Measurements from ENCODE around the gene KCTD1.

Gene KCTD1

DNA sequence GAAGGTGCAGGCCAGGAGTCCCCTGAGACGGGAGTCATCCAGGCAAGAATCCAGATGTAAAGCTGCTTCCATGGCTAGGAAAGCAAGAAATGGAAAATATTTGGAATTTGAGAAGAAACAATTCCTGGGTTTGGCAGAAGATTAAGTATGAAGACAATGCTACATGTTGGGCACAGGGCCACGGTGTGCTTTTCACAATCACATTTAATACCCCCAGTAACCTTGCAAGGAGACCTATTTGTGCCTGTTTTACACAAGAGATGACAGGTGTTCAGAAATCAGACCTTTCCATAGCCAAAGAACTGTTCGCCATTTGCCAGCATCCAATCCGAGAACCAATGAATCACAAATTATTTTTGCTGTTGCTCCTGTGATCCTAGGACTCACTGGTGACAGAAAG, 50.5 kb downstream of the KCTD1 start:
- no peaks in the 10 kb centered on the region for H3K27me3 ChIP-seq (replicated peaks; ENCODE audit: control insufficient read depth, insufficient read depth, low read length)
- TF ChIP-seq, protein P1, sequence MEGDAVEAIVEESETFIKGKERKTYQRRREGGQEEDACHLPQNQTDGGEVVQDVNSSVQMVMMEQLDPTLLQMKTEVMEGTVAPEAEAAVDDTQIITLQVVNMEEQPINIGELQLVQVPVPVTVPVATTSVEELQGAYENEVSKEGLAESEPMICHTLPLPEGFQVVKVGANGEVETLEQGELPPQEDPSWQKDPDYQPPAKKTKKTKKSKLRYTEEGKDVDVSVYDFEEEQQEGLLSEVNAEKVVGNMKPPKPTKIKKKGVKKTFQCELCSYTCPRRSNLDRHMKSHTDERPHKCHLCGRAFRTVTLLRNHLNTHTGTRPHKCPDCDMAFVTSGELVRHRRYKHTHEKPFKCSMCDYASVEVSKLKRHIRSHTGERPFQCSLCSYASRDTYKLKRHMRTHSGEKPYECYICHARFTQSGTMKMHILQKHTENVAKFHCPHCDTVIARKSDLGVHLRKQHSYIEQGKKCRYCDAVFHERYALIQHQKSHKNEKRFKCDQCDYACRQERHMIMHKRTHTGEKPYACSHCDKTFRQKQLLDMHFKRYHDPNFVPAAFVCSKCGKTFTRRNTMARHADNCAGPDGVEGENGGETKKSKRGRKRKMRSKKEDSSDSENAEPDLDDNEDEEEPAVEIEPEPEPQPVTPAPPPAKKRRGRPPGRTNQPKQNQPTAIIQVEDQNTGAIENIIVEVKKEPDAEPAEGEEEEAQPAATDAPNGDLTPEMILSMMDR (IDR thresholded peaks at IDR 0.05; ENCODE audit: insufficient read depth, low read length, poor library complexity, severe bottlenecking), result no peak
- H3K36me3 ChIP-seq (ENCODE audit: control insufficient read depth, insufficient read depth, low read length), result no peaks in the 10 kb centered on the region
- no peak overlapping the region for H3K4me3 ChIP-seq (replicated peaks; ENCODE audit: low read depth, low read length)
- DNase-seq (ENCODE audit: extremely low read depth, insufficient read length), result no peak

DNA sequence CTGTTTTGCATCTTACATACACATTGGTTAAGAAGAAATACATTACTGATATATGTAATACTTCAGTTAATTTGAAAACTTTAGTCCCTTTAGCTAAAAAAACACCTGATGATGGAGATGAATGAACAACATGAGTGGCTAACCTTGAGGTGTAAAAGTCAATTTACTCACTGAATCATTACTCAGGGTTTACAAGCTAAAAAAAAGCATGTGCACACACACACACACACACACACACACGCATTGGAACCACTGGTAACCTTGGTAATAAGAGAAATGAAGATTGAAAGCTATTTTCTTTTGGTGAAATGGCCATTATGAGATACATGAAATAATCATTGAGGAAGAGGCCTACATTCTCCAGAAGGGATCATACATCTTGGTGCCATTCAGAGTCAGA, 51.8 kb downstream of the KCTD1 start:
- DNase-seq (ENCODE audit: extremely low read depth, insufficient read length), result no peak
- Histone ChIP-seq H3K27me3 (replicated peaks; ENCODE audit: control insufficient read depth, insufficient read depth, low read length) (no peaks in the 10 kb centered on the region), H3K4me3 (replicated peaks; ENCODE audit: low read depth, low read length) (no peak overlapping the region), H3K36me3 (ENCODE audit: control insufficient read depth, insufficient read depth, low read length) (no peaks in the 10 kb centered on the region)
- TF ChIP-seq, protein P1 (IDR thresholded peaks at IDR 0.05; ENCODE audit: insufficient read depth, low read length, poor library complexity, severe bottlenecking), result no peak

DNA sequence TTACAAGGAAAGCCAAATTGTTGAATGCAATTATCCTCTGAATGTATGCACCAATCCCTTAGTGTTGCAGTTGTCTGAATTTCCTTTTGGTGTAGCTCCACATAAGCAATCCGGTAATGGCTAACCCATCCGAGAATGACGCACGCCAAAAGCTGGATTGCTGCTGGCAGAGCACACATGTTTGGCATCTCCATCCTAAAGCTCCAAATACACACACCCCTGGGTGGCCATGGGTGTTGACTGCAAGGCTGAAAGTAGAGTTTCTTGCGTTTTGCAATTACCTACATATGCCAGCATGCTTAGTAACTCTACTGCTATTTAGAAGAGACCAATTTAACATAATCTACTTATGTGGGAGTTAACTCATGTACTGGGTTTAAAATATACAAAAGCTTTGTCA, 53.1 kb downstream of the KCTD1 start:
- H3K4me3 ChIP-seq (replicated peaks; ENCODE audit: low read depth, low read length), result no peak overlapping the region
- no peak for DNase-seq (ENCODE audit: extremely low read depth, insufficient read length)
- TF ChIP-seq, protein P1 (IDR thresholded peaks at IDR 0.05; ENCODE audit: insufficient read depth, low read length, poor library complexity, severe bottlenecking), result no peak
- H3K36me3 ChIP-seq (ENCODE audit: control insufficient read depth, insufficient read depth, low read length), result no peaks in the 10 kb centered on the region
- no peaks in the 10 kb centered on the region for H3K27me3 ChIP-seq (replicated peaks; ENCODE audit: control insufficient read depth, insufficient read depth, low read length)

DNA sequence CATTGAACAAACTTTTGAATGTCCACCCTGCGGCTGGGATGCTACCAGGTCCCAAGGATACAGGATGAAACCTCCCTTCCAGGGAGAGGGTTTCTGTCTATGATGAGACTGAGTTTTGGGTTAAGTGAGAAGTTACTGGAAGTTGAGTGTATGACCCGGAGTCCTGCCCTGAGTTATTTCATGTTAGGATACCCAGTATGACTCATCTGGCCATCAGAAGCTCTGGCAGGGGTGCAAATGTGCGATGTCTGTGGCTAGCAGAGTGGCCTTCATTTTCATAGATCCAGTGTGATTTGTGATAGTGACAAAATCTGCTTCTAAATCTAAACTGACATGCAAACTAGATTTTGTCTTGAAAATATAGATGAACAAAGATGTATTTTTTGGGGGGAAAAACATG, 55.3 kb downstream of the KCTD1 start:
- DNase-seq (ENCODE audit: extremely low read depth, insufficient read length), result no peak
- no peaks in the 10 kb centered on the region for H3K36me3 ChIP-seq (ENCODE audit: control insufficient read depth, insufficient read depth, low read length)
- no peak overlapping the region for H3K4me3 ChIP-seq (replicated peaks; ENCODE audit: low read depth, low read length)
- H3K27me3 ChIP-seq (replicated peaks; ENCODE audit: control insufficient read depth, insufficient read depth, low read length), result no peaks in the 10 kb centered on the region
- TF ChIP-seq, protein P1 (IDR thresholded peaks at IDR 0.05; ENCODE audit: insufficient read depth, low read length, poor library complexity, severe bottlenecking), result no peak

DNA sequence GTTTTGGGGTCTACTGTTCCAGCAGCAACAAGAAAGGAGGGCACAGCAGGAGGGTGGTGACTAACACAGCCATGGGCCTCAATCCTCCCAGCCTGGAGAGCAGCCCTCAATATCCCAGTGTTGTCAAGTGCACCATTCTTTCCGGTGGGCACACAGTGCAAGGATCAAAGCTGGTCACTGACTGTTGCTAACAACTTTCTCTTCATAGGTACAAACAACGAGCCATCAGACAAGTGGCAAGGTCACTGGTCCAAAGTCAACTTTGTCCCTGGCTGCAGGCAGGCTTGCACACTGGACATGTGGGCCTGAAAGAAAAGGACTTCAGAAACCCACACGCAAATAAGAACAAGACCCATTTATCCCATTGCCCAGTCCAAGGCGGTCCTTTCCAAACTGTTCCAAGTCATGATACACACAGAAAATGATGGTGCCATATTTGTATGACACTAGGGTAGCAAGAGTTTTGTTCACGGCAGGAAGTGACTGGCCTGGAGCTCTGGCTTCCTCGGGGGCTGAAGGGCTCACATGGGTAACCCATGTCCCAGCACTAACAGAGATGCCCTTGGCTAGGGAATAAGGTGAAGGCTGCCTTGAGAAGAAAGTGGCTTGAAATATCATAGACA, 57.0 kb downstream of the KCTD1 start:
- H3K36me3 ChIP-seq (ENCODE audit: control insufficient read depth, insufficient read depth, low read length), result no peaks in the 10 kb centered on the region

More for the DNA sequence above, 57.0 kb downstream of the KCTD1 start:
- TF ChIP-seq, protein P1 (IDR thresholded peaks at IDR 0.05; ENCODE audit: insufficient read depth, low read length, poor library complexity, severe bottlenecking), result no peak
- no peak for DNase-seq (ENCODE audit: extremely low read depth, insufficient read length)
- no peaks in the 10 kb centered on the region for H3K27me3 ChIP-seq (replicated peaks; ENCODE audit: control insufficient read depth, insufficient read depth, low read length)
- no peak overlapping the region for H3K4me3 ChIP-seq (replicated peaks; ENCODE audit: low read depth, low read length)
